Naive thymus-derived CD4-positive, alpha-beta T cell (primary cell): ENCODE results near the gene PTER. TPM values are rescaled to one million over a fixed set of nuclear protein-coding genes. Genes with fewer than 3 reads are reported as not detected.

ENCODE experiments used
- ATAC-seq: fragments of 150-1000 bp; cut with Tn5 transposase; 2 replicates; pipeline ENCODE4 v1.10.0; 2021; ENCODE audit warnings: mild to moderate bottlenecking, moderate library complexity
- CTCF ChIA-PET: fragments of 350-600 bp; sonication (Branson Sonifier 250); formaldehyde crosslinking; loops from one replicate; lab custom pipeline; 2021; ENCODE audit warnings: antibody characterized with exemption; lab: Charles Lee
- POLR2A ChIA-PET: fragments of 350-600 bp; sonication (Branson Sonifier 250); formaldehyde crosslinking; loops from one replicate; lab custom pipeline; 2021; ENCODE audit warnings: antibody characterized with exemption, inconsistent platforms; lab: Charles Lee
- DNase-seq, 9 donors: peaks; one replicate each; pipeline versions ENCODE4 v3.0.0 to v3.0.0-alpha.2; 2020 to 2022; ENCODE audit warnings: mixed read lengths in 1 of 9
- H3K27ac ChIP-seq: one replicate; pipeline ENCODE4 v1.7.0; 2013; ENCODE audit warnings: mild to moderate bottlenecking, low read depth, low read length, moderate library complexity
- H3K27me3 ChIP-seq, 2 donors: one replicate each; pipeline ENCODE4 v1.7.0; 2013; ENCODE audit warnings: low read length in 2 of 2, mild to moderate bottlenecking in 2 of 2, moderate library complexity in 2 of 2; ENCODE audit not compliant: control insufficient read depth in 2 of 2, insufficient read depth in 2 of 2
- H3K36me3 ChIP-seq, 3 experiments: 1 replicate in 2 of 3; 2 replicates in 1 of 3; pipeline ENCODE4 v1.7.0; 2013; ENCODE audit warnings: low read length in 3 of 3, mild to moderate bottlenecking in 3 of 3, moderate library complexity in 1 of 3; ENCODE audit not compliant: insufficient read depth in 3 of 3, control insufficient read depth in 2 of 3
- H3K4me1 ChIP-seq, 2 donors: one replicate each; pipeline ENCODE4 v1.7.0; 2013; ENCODE audit warnings: low read length in 2 of 2, mild to moderate bottlenecking in 2 of 2, moderate library complexity in 1 of 2; ENCODE audit not compliant: control insufficient read depth in 2 of 2, insufficient read depth in 2 of 2
- H3K4me3 ChIP-seq: 2 replicates; pipeline ENCODE4 v1.7.0; 2013; ENCODE audit warnings: mild to moderate bottlenecking, low read length
- H3K9me3 ChIP-seq, 3 experiments: 1 replicate in 2 of 3; 2 replicates in 1 of 3; pipeline ENCODE4 v1.7.0; 2013; ENCODE audit warnings: low read length in 3 of 3; ENCODE audit not compliant: control insufficient read depth in 2 of 3
- H3K27ac Mint-ChIP-seq, 9 donors: one replicate each; pipeline ENCODE4 v1.8.0; 2020 to 2022; ENCODE audit warnings: mixed read lengths in 9 of 9, mild to moderate bottlenecking in 8 of 9, moderate library complexity in 5 of 9, inconsistent platforms in 2 of 9
- H3K27me3 Mint-ChIP-seq, 5 donors: one replicate each; pipeline ENCODE4 v1.8.0; 2021 to 2022; ENCODE audit warnings: mixed read lengths in 5 of 5, mild to moderate bottlenecking in 1 of 5
- H3K36me3 Mint-ChIP-seq, 5 donors: one replicate each; pipeline ENCODE4 v1.8.0; 2020 to 2022; ENCODE audit warnings: mixed read lengths in 5 of 5, mild to moderate bottlenecking in 3 of 5, inconsistent platforms in 1 of 5
- H3K4me1 Mint-ChIP-seq, 7 donors: one replicate each; pipeline ENCODE4 v1.8.0; 2020 to 2022; ENCODE audit warnings: mixed read lengths in 7 of 7, mild to moderate bottlenecking in 3 of 7, inconsistent platforms in 1 of 7
- H3K4me3 Mint-ChIP-seq, 10 donors: one replicate each; pipeline ENCODE4 v1.8.0; 2020 to 2022; ENCODE audit warnings: mild to moderate bottlenecking in 10 of 10, mixed read lengths in 10 of 10, moderate library complexity in 6 of 10, inconsistent platforms in 2 of 10
- H3K9me3 Mint-ChIP-seq, 11 donors: one replicate each; pipeline ENCODE4 v1.8.0; 2020 to 2022; ENCODE audit warnings: mixed read lengths in 11 of 11, mild to moderate bottlenecking in 4 of 11, inconsistent platforms in 1 of 11, moderate library complexity in 1 of 11
- intact Hi-C, 2 donors: fragments of 100-400 bp; cut with micrococcal nuclease; formaldehyde crosslinking; loops; one replicate each; pipeline ENCODE4 v1.15.1; 2023
- polyA plus RNA-seq, 2 donors: library from polyadenylated mRNA; unstranded; fragments of 300-500 nt; fragmentation: Illumina TruSeq; gene quantifications; one replicate each; pipeline ENCODE4 v1.2.3, GENCODE V29; 2021
- total RNA-seq, 6 experiments: library from RNA in 5 of 6; stranded (reverse) in 5 of 6; gene quantifications; 1 replicate in 5 of 6; 2 replicates in 1 of 6; pipeline ENCODE4 v1.2.3 and lab custom pipeline; 2021 to 2026

PTER gene
- total and polyA plus RNA-seq, 7 experiments from 2014 or later = 12.9 to 23.7 (median 14.4) TPM

DNA sequence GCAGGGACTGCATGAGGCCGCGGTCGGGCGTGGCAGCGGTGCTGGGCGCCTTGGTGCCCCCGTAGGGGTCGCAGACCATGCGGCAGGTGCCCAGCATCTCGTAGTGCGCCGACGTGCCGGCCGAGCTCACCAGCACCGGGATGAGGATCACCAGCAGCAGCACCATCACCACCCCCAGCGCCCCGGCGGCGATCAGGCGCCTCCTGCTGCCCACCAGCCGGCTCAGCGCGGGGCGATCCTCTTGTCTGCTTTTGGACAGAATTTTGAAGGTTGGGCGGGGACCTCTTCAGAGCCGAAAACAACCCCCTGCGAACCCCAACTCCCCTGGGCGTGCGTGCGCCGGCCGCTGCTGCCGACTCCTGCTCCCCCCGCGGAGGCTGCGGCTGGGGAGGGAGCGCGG, 84.1 kb downstream of the PTER start:
- intact Hi-C loops = loop anchor here in 1 of 2 donors (2.0 to 10.0 kb wide), 2 partner anchors 84 to 406 kb away; partner anchors contain the start of gene PTER
- H3K36me3 ChIP-seq = no peaks in the 10 kb centered on the region
- peaks cover 39 to 56% (median 50%) of the 10 kb centered on the region in 5 donors for H3K27me3 Mint-ChIP-seq
- CTCF ChIA-PET = no interaction called here
- POLR2A ChIA-PET = no interaction called here
- H3K27me3 ChIP-seq = peaks cover 3 to 11% of the 10 kb centered on the region in 2 donors
- DNase-seq (peak in 2 of 9 donors; percentile 12 to 46), ATAC-seq (peak; percentile 38)
- no peak overlapping the region for H3K27ac Mint-ChIP-seq
- H3K9me3 Mint-ChIP-seq = peaks cover 0 to 4% (median 0%) of the 10 kb centered on the region in 11 donors
- H3K27ac ChIP-seq = no peak overlapping the region
- peaks cover 0 to 6% (median 2%) of the 10 kb centered on the region in 5 donors for H3K36me3 Mint-ChIP-seq
- H3K9me3 ChIP-seq = no peaks in the 10 kb centered on the region
- peak overlapping the region; percentile 20 for H3K4me3 ChIP-seq
- peaks cover 0 to 5% of the 10 kb centered on the region in 2 donors for H3K4me1 ChIP-seq
- H3K4me1 Mint-ChIP-seq = peaks cover 0 to 21% (median 13%) of the 10 kb centered on the region in 7 donors
- H3K4me3 Mint-ChIP-seq = peak overlapping the region in 7 of 10 donors; percentile 38 to 94 (median 62)

GRCh38 chr10:16521311-16522016, 84.7 kb downstream of the PTER start, which contains the start of gene C1QL3:
TSS of gene C1QL3 (minus strand) at chr10:16521879. CDS start at chr10:16521065, 814 bp downstream.
- ChIA-PET CTCF (no interaction called here), POLR2A (no interaction called here)
- ATAC-seq (peak; percentile 30), DNase-seq (peak in 3 of 9 donors; percentile 9 to 39 (median 11))
- no peaks in the 10 kb centered on the region for H3K36me3 ChIP-seq
- intact Hi-C loops = loop anchor here in 1 of 2 donors (2.0 to 10.0 kb wide), 2 partner anchors 85 to 407 kb away; partner anchors contain the start of gene PTER
- H3K4me3 Mint-ChIP-seq = peak within 1 kb of the TSS; percentile 83 to 94 (median 86)
- no peak within 1 kb of the TSS for H3K27ac Mint-ChIP-seq
- H3K4me3 ChIP-seq = peak within 1 kb of the TSS; percentile 33
- peaks cover 0 to 6% (median 2%) of the 10 kb centered on the region in 5 donors for H3K36me3 Mint-ChIP-seq
- no peak within 1 kb of the TSS for H3K27ac ChIP-seq
- H3K27me3 Mint-ChIP-seq = peaks cover 39 to 58% (median 50%) of the 10 kb centered on the region in 5 donors
- H3K27me3 ChIP-seq = peaks cover 3 to 11% of the 10 kb centered on the region in 2 donors
- H3K4me1 Mint-ChIP-seq = peaks cover 0 to 21% (median 13%) of the 10 kb centered on the region in 7 donors
- no peaks in the 10 kb centered on the region for H3K9me3 ChIP-seq
- peaks cover 0 to 4% (median 0%) of the 10 kb centered on the region in 11 donors for H3K9me3 Mint-ChIP-seq
- H3K4me1 ChIP-seq = peaks cover 0 to 5% of the 10 kb centered on the region in 2 donors

GRCh38 chr10:16527452-16527851, 90.6 kb downstream of the PTER start:
- CTCF ChIA-PET = no interaction called here
- intact Hi-C loops = loop anchor here in 1 of 2 donors (10.0 kb wide), 1 partner anchor 413 kb away; no protein-coding TSS in a partner anchor
- ATAC-seq = no peak
- no peaks in the 10 kb centered on the region for H3K9me3 ChIP-seq
- no peak overlapping the region for H3K27ac ChIP-seq
- Mint-ChIP-seq H3K4me3 (no peak overlapping the region), H3K27ac (no peak overlapping the region), H3K4me1 (peaks cover 0 to 2% (median 0%) of the 10 kb centered on the region in 7 donors), H3K36me3 (peaks cover 0 to 8% (median 0%) of the 10 kb centered on the region in 5 donors), H3K27me3 (peaks cover 18 to 58% (median 40%) of the 10 kb centered on the region in 5 donors), H3K9me3 (peaks cover 0 to 2% (median 0%) of the 10 kb centered on the region in 11 donors)
- H3K4me1 ChIP-seq = no peaks in the 10 kb centered on the region
- DNase-seq = no peak
- H3K36me3 ChIP-seq = no peaks in the 10 kb centered on the region
- POLR2A ChIA-PET = no interaction called here
- H3K4me3 ChIP-seq = no peak overlapping the region
- peaks cover 4 to 5% of the 10 kb centered on the region in 2 donors for H3K27me3 ChIP-seq

DNA sequence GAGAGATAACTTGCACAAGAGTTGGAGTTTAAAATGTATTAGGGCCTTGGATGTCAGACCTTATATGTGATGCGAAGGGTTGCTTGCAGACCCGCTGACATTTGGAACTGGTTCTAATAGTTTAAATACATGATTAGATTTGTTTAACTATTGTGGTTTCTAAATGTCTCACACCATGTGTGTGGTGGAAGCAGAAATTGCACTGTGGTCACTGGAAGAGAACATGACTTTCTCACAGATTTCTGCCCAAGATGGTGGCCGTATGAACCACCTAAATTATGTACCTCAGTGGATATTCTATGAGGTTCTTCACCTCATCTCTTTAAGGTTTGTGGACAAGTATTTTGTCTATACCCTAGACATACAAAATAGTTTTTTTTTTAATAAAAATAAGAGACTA, 93.0 kb downstream of the PTER start:
- Mint-ChIP-seq H3K4me1 (no peaks in the 10 kb centered on the region), H3K4me3 (no peak overlapping the region), H3K27ac (no peak overlapping the region), H3K36me3 (peaks cover 0 to 4% (median 0%) of the 10 kb centered on the region in 5 donors), H3K9me3 (peaks cover 0 to 2% (median 0%) of the 10 kb centered on the region in 11 donors), H3K27me3 (peaks cover under 1 to 36% (median 19%) of the 10 kb centered on the region in 5 donors)
- Histone ChIP-seq H3K9me3 (no peaks in the 10 kb centered on the region), H3K27me3 (peaks cover 0 to 3% of the 10 kb centered on the region in 2 donors), H3K36me3 (no peaks in the 10 kb centered on the region), H3K4me1 (no peaks in the 10 kb centered on the region), H3K4me3 (no peak overlapping the region), H3K27ac (no peak overlapping the region)
- no peak for DNase-seq
- no peak for ATAC-seq
- intact Hi-C loops = loop anchor here in 1 of 2 donors (10.0 kb wide), 1 partner anchor 415 kb away; no protein-coding TSS in a partner anchor
- POLR2A ChIA-PET = no interaction called here
- CTCF ChIA-PET = no interaction called here

- Histone ChIP-seq H3K4me1 (no peaks in the 10 kb centered on the region), H3K27ac (no peak overlapping the region), H3K9me3 (no peaks in the 10 kb centered on the region), H3K27me3 (no peaks in the 10 kb centered on the region), H3K36me3 (no peaks in the 10 kb centered on the region), H3K4me3 (no peak overlapping the region)
- no peak overlapping the region for H3K27ac Mint-ChIP-seq
- ATAC-seq (no peak), DNase-seq (no peak)
- peaks cover 0 to 2% (median 0%) of the 10 kb centered on the region in 7 donors for H3K4me1 Mint-ChIP-seq
- POLR2A ChIA-PET = no interaction called here
- no peaks in the 10 kb centered on the region for H3K36me3 Mint-ChIP-seq
- CTCF ChIA-PET = no interaction called here
- intact Hi-C loops = no loop called here
- H3K4me3 Mint-ChIP-seq = no peak overlapping the region
- no peaks in the 10 kb centered on the region for H3K9me3 Mint-ChIP-seq
- H3K27me3 Mint-ChIP-seq = peaks cover 4 to 29% (median 19%) of the 10 kb centered on the region in 5 donors
Measured at GRCh38 chr10:16536155-16536554, 99.3 kb downstream of the PTER start.

- no peaks in the 10 kb centered on the region for H3K36me3 ChIP-seq
- H3K4me1 ChIP-seq = no peaks in the 10 kb centered on the region
- ATAC-seq (no peak), DNase-seq (no peak)
- H3K9me3 ChIP-seq = no peaks in the 10 kb centered on the region
- H3K4me1 Mint-ChIP-seq = peaks cover 0 to 6% (median 0%) of the 10 kb centered on the region in 7 donors
- CTCF ChIA-PET = no interaction called here
- H3K27ac ChIP-seq = no peak overlapping the region
- intact Hi-C loops = loop anchor here in 1 of 2 donors (2.0 kb wide), 1 partner anchor 641 kb away; no protein-coding TSS in a partner anchor
- no peak overlapping the region for H3K4me3 ChIP-seq
- no peak overlapping the region for H3K27ac Mint-ChIP-seq
- H3K4me3 Mint-ChIP-seq = no peak overlapping the region
- H3K9me3 Mint-ChIP-seq = no peaks in the 10 kb centered on the region
- no peaks in the 10 kb centered on the region for H3K27me3 ChIP-seq
- peaks cover 16 to 50% (median 40%) of the 10 kb centered on the region in 5 donors for H3K27me3 Mint-ChIP-seq
- POLR2A ChIA-PET = no interaction called here
- no peaks in the 10 kb centered on the region for H3K36me3 Mint-ChIP-seq
Measured at GRCh38 chr10:16544099-16544498, 107.3 kb downstream of the PTER start.
